AG10803 (cell line): ENCODE results near the gene OCA2.

Experiments used
- DNase-seq: peaks from one replicate; pipeline ENCODE4 v3.0.0; 2010; ENCODE audit warnings: low read depth
- H3K4me3 ChIP-seq: 2 replicates; pipeline ENCODE4 v1.5.1; 2011; ENCODE audit warnings: mild to moderate bottlenecking, low read length, control low read depth
- CTCF ChIP-seq: conservative IDR thresholded peaks from 2 replicates; pipeline ENCODE4 v1.5.1; 2011; ENCODE audit warnings: mild to moderate bottlenecking, low read length, control low read depth, inconsistent platforms

OCA2 gene

GRCh38 chr15:27872355-27872754, 226.8 kb downstream of the OCA2 start:
- no peak for TF ChIP-seq CTCF
- DNase-seq: no peak
- H3K4me3 ChIP-seq: no peak overlapping the region

- TF ChIP-seq CTCF: no peak
- no peak for DNase-seq
- H3K4me3 ChIP-seq: no peak overlapping the region
Measured at GRCh38 chr15:27871902-27872260, 227.2 kb downstream of the OCA2 start.

GRCh38 chr15:27871078-27871901, 227.8 kb downstream of the OCA2 start:
- DNase-seq: no peak
- no peak for TF ChIP-seq CTCF

GRCh38 chr15:27870320-27870719, 228.8 kb downstream of the OCA2 start:
- no peak for DNase-seq
- H3K4me3 ChIP-seq: no peak overlapping the region
- no peak for TF ChIP-seq CTCF

More at GRCh38 chr15:27871078-27871901, 227.8 kb downstream of the OCA2 start:
- H3K4me3 ChIP-seq: no peak overlapping the region

- DNase-seq: peak; percentile 3
- no peak overlapping the region for H3K4me3 ChIP-seq
- TF ChIP-seq CTCF: no peak
Measured at GRCh38 chr15:27869697-27870281, 229.3 kb downstream of the OCA2 start.

GRCh38 chr15:27868828-27869404, 230.2 kb downstream of the OCA2 start:
- no peak overlapping the region for H3K4me3 ChIP-seq
- TF ChIP-seq CTCF: no peak
- no peak for DNase-seq

- no peak for TF ChIP-seq CTCF
- DNase-seq: no peak
- H3K4me3 ChIP-seq: no peak overlapping the region
Measured at GRCh38 chr15:27867861-27868260, 231.3 kb downstream of the OCA2 start.
